ENCODE data around the gene VAT1L.

DNA sequence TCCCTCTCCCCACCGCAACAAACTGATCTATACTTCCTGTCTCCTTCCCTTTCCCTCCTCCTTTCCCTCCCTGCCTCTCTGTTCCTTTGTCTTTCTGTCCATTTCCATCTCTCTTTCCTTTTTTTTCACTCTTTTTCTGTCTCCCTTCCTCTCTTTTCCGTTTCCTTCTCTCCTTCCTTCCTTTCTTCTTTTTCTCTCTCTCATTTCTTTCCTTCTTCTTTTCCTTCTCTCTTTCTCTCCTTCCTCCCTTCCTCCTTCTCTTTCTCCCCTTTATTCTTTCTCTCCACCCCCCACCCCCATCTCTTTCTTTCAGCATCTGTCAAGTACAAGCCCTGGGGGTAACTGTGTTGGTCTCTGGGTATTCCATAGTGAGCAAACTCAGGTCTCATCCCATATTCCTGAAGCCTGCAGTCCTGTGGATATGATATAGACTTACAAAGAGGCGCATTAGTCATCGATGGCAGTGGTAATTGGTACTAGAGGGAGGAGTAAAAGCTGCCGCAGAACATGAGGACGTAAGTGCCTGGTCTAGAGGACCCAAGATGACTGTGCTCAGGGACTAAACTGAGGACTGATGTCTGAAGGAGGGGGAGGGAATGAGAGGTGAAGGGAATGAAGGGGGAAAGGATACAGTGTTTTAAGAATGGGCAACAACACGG is 50.4 kb downstream of the VAT1L start:
- TF ChIP-seq, protein P1, sequence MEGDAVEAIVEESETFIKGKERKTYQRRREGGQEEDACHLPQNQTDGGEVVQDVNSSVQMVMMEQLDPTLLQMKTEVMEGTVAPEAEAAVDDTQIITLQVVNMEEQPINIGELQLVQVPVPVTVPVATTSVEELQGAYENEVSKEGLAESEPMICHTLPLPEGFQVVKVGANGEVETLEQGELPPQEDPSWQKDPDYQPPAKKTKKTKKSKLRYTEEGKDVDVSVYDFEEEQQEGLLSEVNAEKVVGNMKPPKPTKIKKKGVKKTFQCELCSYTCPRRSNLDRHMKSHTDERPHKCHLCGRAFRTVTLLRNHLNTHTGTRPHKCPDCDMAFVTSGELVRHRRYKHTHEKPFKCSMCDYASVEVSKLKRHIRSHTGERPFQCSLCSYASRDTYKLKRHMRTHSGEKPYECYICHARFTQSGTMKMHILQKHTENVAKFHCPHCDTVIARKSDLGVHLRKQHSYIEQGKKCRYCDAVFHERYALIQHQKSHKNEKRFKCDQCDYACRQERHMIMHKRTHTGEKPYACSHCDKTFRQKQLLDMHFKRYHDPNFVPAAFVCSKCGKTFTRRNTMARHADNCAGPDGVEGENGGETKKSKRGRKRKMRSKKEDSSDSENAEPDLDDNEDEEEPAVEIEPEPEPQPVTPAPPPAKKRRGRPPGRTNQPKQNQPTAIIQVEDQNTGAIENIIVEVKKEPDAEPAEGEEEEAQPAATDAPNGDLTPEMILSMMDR (IDR thresholded peaks at IDR 0.05), result no peak
- TF ChIP-seq EZH2 (IDR thresholded peaks at IDR 0.05; ENCODE audit: borderline replicate concordance, insufficient read depth, low read depth, low read length, poor library complexity, severe bottlenecking), result no peak

Data from B cell (primary cell).